SK-N-SH treated with all-trans-retinoic acid at 6 μM for 48 hours (cell line): ENCODE results near the gene AIF1L.

Experiments
- ATAC-seq: fragments of 200-7000 bp; cut with Tn5 transposase; 3 replicates; pipeline ENCODE4 v1.9.1; 2020; ENCODE audit warnings: mild to moderate bottlenecking, moderate library complexity
- ARNTL ChIP-seq: fragments of 450-650 bp; formaldehyde crosslinking; IDR thresholded peaks from 2 replicates; pipeline ENCODE4 v1.5.0; 2020; ENCODE audit warnings: low read depth, mild to moderate bottlenecking, moderate library complexity, borderline replicate concordance
- BACH2 ChIP-seq: fragments of 250-450 bp; sonication (Bioruptor Pico); IDR thresholded peaks from 2 replicates; pipeline ENCODE4 v1.9.0; 2021; ENCODE audit warnings: mild to moderate bottlenecking, borderline replicate concordance
- CREB5 ChIP-seq: fragments of 250-450 bp; sonication (Bioruptor Pico); IDR thresholded peaks from 2 replicates; pipeline ENCODE4 v1.5.1; 2020; ENCODE audit warnings: low read depth, mild to moderate bottlenecking, moderate library complexity
- CSDC2 ChIP-seq: fragments of 250-450 bp; sonication (Bioruptor Pico); IDR thresholded peaks from 2 replicates; pipeline ENCODE4 v1.5.0; 2020; ENCODE audit warnings: mild to moderate bottlenecking, moderate library complexity
- CSRNP3 ChIP-seq: fragments of 250-450 bp; sonication (Bioruptor Pico); IDR thresholded peaks from 2 replicates; pipeline ENCODE4 v1.5.1; 2021; ENCODE audit warnings: mild to moderate bottlenecking, moderate library complexity
- GLIS3 ChIP-seq: fragments of 250-450 bp; sonication (Bioruptor Pico); IDR thresholded peaks from 2 replicates; pipeline ENCODE4 v1.5.0; 2020; ENCODE audit warnings: mild to moderate bottlenecking, moderate library complexity
- OSR1 ChIP-seq: fragments of 250-450 bp; sonication (Bioruptor Pico); IDR thresholded peaks from 2 replicates; pipeline ENCODE4 v1.8.0; 2022; ENCODE audit warnings: moderate library complexity, mild to moderate bottlenecking, inconsistent platforms
- PPARA ChIP-seq: fragments of 250-450 bp; sonication (Bioruptor Pico); IDR thresholded peaks from 2 replicates; pipeline ENCODE4 v1.5.0; 2020; ENCODE audit warnings: mild to moderate bottlenecking, borderline replicate concordance
- RARB ChIP-seq: fragments of 250-450 bp; sonication (Bioruptor Pico); IDR thresholded peaks from 2 replicates; pipeline ENCODE4 v1.8.0; 2021; ENCODE audit warnings: mild to moderate bottlenecking, moderate library complexity
- SNAI2 ChIP-seq: fragments of 250-450 bp; sonication (Bioruptor Pico); IDR thresholded peaks from 2 replicates; pipeline ENCODE4 v1.5.0; 2020; ENCODE audit warnings: mild to moderate bottlenecking, moderate library complexity
- TCF4 ChIP-seq: fragments of 250-450 bp; sonication (Bioruptor Pico); IDR thresholded peaks from 2 replicates; pipeline ENCODE4 v1.8.0; 2021; ENCODE audit warnings: mild to moderate bottlenecking, moderate library complexity, borderline replicate concordance
- TSHZ2 ChIP-seq: fragments of 250-450 bp; sonication (Bioruptor Pico); IDR thresholded peaks from 2 replicates; pipeline ENCODE4 v1.5.0; 2020; ENCODE audit warnings: mild to moderate bottlenecking, moderate library complexity
- ZFP3 ChIP-seq: fragments of 250-450 bp; sonication (Bioruptor Pico); IDR thresholded peaks from 2 replicates; pipeline ENCODE4 v1.5.0; 2020; ENCODE audit warnings: mild to moderate bottlenecking, moderate library complexity
- ZFP30 ChIP-seq: fragments of 450-650 bp; formaldehyde crosslinking; IDR thresholded peaks from 2 replicates; pipeline ENCODE4 v1.5.0; 2022; ENCODE audit warnings: mild to moderate bottlenecking, moderate library complexity
- ZNF70 ChIP-seq: fragments of 450-650 bp; formaldehyde crosslinking; IDR thresholded peaks from 2 replicates; pipeline ENCODE4 v1.5.0; 2020; ENCODE audit warnings: mild to moderate bottlenecking, moderate library complexity
- ZNF8 ChIP-seq: fragments of 450-650 bp; formaldehyde crosslinking; IDR thresholded peaks from 2 replicates; pipeline ENCODE4 v1.5.0; 2020; ENCODE audit warnings: mild to moderate bottlenecking, moderate library complexity

The AIF1L gene

GRCh38 chr9:131092030-131092429, 4.3 kb upstream of the AIF1L start (continued):
- no peak for TF ChIP-seq TSHZ2

GRCh38 chr9:131092548-131093440, 3.5 kb upstream of the AIF1L start:
- TF ChIP-seq RARB (no peak), ZFP30 (CRISPR knock-in tag) (no peak), ZNF70 (CRISPR knock-in tag) (no peak), ZFP3 (CRISPR knock-in tag) (no peak), OSR1 (CRISPR knock-in tag) (no peak), GLIS3 (CRISPR knock-in tag) (no peak), TSHZ2 (no peak), ARNTL (CRISPR knock-in tag) (no peak), CSDC2 (no peak), CSRNP3 (CRISPR knock-in tag) (no peak), TCF4 (no peak), ZNF8 (CRISPR knock-in tag) (no peak), SNAI2 (no peak)
- ATAC-seq, result no peak

GRCh38 chr9:131094015-131094414, 2.3 kb upstream of the AIF1L start:
- no peak for TF ChIP-seq ZFP3 (CRISPR knock-in tag)
- no peak for TF ChIP-seq SNAI2
- TF ChIP-seq ZFP30 (CRISPR knock-in tag), result no peak
- TF ChIP-seq RARB, result no peak
- no peak for TF ChIP-seq TCF4
- no peak for TF ChIP-seq GLIS3 (CRISPR knock-in tag)
- TF ChIP-seq CSRNP3 (CRISPR knock-in tag), result no peak
- TF ChIP-seq BACH2 (CRISPR knock-in tag), result no peak
- TF ChIP-seq CSDC2, result no peak
- TF ChIP-seq CREB5 (CRISPR knock-in tag), result no peak
- no peak for TF ChIP-seq ZNF8 (CRISPR knock-in tag)
- ATAC-seq, result no peak

GRCh38 chr9:131094622-131095021, 1.7 kb upstream of the AIF1L start:
- no peak for ATAC-seq
- no peak for TF ChIP-seq CSRNP3 (CRISPR knock-in tag)
- no peak for TF ChIP-seq ARNTL (CRISPR knock-in tag)
- no peak for TF ChIP-seq CSDC2
- no peak for TF ChIP-seq PPARA (CRISPR knock-in tag)
- no peak for TF ChIP-seq ZNF70 (CRISPR knock-in tag)
- TF ChIP-seq RARB, result no peak
